AG04450 (cell line): ENCODE measurements around the gene SERP2. TPM values are rescaled to one million over a fixed set of nuclear protein-coding genes. Genes with fewer than 3 reads are reported as not detected.

Source experiments
- CTCF ChIA-PET: fragments of 300-600, 350-600 bp; formaldehyde crosslinking; extraction: SDS; loops from one replicate; lab custom pipeline; 2022; ENCODE audit warnings: antibody characterized with exemption, inconsistent platforms; lab: Charles Lee
- POLR2A ChIA-PET: fragments of 350-600 bp; formaldehyde crosslinking; extraction: SDS; loops from one replicate; lab custom pipeline; 2021; ENCODE audit warnings: antibody characterized with exemption, inconsistent platforms; lab: Yijun Ruan, JAX
- DNase-seq: peaks from one replicate; pipeline ENCODE4 v3.0.0-alpha.2; 2011; ENCODE audit warnings: low read depth, low spot score
- H3K27ac ChIP-seq: one replicate; pipeline ENCODE4 v1.5.1; 2012; ENCODE audit warnings: low read depth, low read length, control low read depth
- H3K27me3 ChIP-seq: one replicate; pipeline ENCODE4 v1.6.0; 2012; ENCODE audit warnings: low read length; ENCODE audit not compliant: control insufficient read depth, insufficient read depth
- H3K4me3 ChIP-seq: 2 replicates; pipeline ENCODE4 v1.5.1; 2011; ENCODE audit warnings: mild to moderate bottlenecking, low read depth, low read length, control low read depth
- H3K9me3 ChIP-seq: 2 replicates; pipeline ENCODE4 v1.5.1; 2012; ENCODE audit warnings: low read length; ENCODE audit not compliant: control insufficient read depth, insufficient read depth
- polyA plus RNA-seq: library from polyadenylated mRNA; depleted of rRNA; stranded (reverse); fragments of >200 nt; gene quantifications from 2 replicates; pipeline ENCODE4 v1.2.3, GENCODE V29; 2011
- TF ChIP-seq, protein P1 (sequence below): IDR thresholded peaks from 2 replicates; pipeline ENCODE4 v1.5.1; 2011; ENCODE audit warnings: low read depth, low read length, control low read depth, inconsistent platforms

Gene SERP2
- polyA plus RNA-seq, 1 experiment: 5.0 TPM

DNA sequence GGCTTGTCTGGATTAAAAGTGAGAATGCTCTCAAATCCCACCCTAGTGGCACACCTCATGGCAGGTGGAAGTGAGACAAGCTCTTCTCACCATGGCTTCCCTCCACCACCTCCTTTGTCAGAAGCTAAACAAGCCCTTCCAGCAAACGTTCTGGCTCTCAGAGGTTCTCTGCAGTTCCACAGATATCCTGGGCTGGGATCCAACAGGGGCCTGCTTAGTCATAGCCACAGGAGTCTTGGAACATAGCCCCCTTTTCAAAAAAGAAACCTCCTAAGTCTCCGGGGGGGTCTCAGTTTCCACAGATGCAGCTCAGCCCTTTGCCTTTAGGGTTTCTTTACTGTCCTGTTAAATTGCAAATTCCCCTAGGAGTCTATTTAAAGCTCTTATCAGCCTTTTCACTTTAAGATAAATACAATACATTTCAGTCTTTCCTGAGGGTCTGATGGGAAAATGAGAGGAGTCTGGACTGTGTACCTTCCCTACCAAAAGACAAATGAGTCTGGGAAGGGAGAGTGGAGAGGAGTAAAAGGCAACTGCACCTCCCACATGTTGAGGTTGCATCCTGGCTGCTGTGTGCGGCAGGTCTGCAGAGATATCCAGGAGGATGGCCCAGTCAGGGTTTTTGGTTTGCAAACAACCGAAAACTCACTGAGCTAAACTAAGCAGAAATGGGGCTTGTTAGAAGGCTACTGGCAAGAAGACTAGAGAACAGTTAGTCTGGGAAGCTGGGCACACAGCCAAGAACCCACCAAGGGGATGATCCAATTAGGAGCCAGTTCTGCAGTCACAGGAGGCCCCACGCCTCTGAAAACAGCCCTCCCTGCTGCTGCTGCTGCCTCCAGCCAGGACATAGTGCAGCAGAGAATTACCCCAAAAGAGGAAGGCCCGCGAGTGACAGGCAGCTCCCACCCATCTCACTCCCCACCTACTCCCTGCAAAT lies 41.4 kb upstream of the SERP2 start:
- Histone ChIP-seq H3K27ac (peak overlapping the region; percentile 22), H3K27me3 (no peaks in the 10 kb centered on the region), H3K4me3 (no peak overlapping the region), H3K9me3 (no peaks in the 10 kb centered on the region; the same call in 1 of the 2 replicates)
- ChIA-PET POLR2A (interaction anchor here (0.9 to 1.1 kb wide), 2 partner anchors 25 to 103 kb away, joined by 3 to 5 read pairs; no protein-coding TSS in a partner anchor), CTCF (interaction anchor here (0.6 to 1.3 kb wide), 3 partner anchors 25 to 424 kb away, joined by 3 to 8 read pairs (median 3); no protein-coding TSS in a partner anchor)
- DNase-seq: peak; percentile 75
- TF ChIP-seq, protein P1, sequence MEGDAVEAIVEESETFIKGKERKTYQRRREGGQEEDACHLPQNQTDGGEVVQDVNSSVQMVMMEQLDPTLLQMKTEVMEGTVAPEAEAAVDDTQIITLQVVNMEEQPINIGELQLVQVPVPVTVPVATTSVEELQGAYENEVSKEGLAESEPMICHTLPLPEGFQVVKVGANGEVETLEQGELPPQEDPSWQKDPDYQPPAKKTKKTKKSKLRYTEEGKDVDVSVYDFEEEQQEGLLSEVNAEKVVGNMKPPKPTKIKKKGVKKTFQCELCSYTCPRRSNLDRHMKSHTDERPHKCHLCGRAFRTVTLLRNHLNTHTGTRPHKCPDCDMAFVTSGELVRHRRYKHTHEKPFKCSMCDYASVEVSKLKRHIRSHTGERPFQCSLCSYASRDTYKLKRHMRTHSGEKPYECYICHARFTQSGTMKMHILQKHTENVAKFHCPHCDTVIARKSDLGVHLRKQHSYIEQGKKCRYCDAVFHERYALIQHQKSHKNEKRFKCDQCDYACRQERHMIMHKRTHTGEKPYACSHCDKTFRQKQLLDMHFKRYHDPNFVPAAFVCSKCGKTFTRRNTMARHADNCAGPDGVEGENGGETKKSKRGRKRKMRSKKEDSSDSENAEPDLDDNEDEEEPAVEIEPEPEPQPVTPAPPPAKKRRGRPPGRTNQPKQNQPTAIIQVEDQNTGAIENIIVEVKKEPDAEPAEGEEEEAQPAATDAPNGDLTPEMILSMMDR: no peak

DNA sequence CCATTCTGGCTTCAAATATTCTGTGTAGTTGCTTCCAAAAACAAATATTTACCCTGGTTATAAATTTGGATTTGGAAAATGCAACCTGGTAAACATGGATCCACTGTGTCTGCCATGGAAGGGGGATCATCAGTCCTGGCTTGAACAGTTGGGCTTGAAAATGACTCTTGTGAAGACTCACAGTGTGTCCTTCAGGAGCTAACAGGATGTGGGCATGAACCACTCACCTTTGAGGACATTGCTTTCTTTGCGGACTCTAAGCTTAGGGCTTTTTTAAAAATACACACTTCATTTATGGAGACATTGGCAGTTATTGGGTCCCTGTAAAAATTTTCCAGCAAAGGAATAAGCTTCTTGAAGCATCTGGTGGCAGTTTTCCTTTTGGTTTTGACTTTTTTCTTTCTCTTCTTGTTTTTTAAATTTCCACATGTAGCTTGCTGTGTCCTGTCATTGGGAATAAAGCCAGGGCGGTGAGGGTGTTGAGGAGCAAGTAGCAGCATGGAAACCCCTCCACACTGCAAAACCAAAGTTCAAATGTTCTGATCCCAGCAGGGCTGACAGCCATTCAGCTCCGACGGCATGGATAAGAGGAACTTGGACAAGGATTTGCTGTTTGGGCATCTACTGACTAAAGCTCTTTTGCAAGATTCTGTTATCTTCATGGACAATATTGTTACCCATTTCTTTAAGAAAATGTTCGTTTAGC lies 39.5 kb upstream of the SERP2 start:
- DNase-seq: no peak
- ChIA-PET CTCF (no interaction called here), POLR2A (no interaction called here)
- TF ChIP-seq, protein P1: no peak
- Histone ChIP-seq H3K27me3 (no peaks in the 10 kb centered on the region), H3K4me3 (no peak overlapping the region), H3K27ac (no peak overlapping the region), H3K9me3 (no peaks in the 10 kb centered on the region; the same call in 1 of the 2 replicates)

DNA sequence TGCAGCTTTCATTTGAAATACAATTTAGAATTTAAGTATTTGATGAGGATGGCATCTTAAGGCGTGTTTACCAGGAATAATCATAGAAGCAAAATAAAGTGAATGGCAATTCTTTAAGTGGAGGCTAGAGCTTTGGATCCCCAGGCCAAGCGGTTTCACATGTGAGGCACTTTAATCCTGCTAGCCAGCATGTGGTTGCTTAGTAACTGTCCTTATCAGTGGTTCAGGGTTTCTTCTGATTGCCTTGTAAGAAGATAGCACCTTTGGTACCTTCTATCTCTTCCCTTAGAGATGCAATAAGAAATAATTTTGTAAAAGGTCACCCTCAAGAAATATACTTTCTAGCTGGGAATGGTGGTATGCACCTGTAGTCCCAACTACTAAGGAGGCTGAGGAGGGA lies 38.9 kb upstream of the SERP2 start:
- DNase-seq: no peak
- POLR2A ChIA-PET: no interaction called here
- Histone ChIP-seq H3K4me3 (no peak overlapping the region), H3K27me3 (no peaks in the 10 kb centered on the region), H3K27ac (no peak overlapping the region), H3K9me3 (no peaks in the 10 kb centered on the region; the same call in 1 of the 2 replicates)
- CTCF ChIA-PET: no interaction called here
- TF ChIP-seq, protein P1: no peak

DNA sequence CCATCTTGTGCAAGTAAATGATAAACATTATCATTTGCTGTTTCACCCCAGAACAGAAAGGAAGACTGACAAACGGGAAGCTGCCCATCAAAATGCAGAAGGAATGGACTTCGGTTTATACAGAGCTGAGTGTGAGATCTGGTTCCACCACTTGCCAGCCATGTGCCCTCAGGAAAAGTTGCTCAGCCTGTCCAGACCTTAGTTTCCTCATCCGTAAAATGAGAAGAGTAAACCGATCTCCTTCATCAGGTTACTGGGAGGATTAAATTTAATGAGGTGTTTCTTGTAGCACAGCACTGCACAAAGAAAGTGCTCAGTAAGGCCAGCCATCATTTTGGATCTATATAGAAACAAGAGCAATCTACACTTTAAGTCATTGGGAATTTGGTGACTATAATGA lies 36.7 kb upstream of the SERP2 start:
- no peaks in the 10 kb centered on the region for H3K27me3 ChIP-seq
- H3K4me3 ChIP-seq: no peak overlapping the region
- POLR2A ChIA-PET: no interaction called here
- DNase-seq: no peak
- no peaks in the 10 kb centered on the region for H3K9me3 ChIP-seq
- CTCF ChIA-PET: no interaction called here
- TF ChIP-seq, protein P1: no peak
- no peak overlapping the region for H3K27ac ChIP-seq

DNA sequence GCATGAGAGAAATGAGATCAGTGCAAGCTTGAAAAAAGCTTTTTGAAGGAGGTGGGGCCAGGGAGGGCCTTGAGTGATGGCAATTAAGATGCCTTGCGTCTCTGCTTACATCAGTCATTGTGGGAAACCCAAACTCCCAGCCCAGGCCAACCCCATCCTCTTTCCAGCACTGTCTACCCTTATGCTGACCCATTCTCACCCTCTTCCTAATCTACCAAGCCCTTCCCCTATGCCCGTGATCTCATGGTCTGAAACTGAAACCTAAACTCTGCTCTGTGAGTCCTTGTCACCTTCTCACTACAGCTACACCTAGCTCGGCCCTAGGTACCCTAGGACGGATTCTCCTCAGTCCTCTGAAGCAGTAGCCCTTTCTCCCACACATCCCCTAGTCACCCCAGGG lies 36.0 kb upstream of the SERP2 start:
- Histone ChIP-seq H3K27ac (no peak overlapping the region), H3K27me3 (no peaks in the 10 kb centered on the region), H3K9me3 (no peaks in the 10 kb centered on the region), H3K4me3 (no peak overlapping the region)
- POLR2A ChIA-PET: no interaction called here
- CTCF ChIA-PET: no interaction called here
- TF ChIP-seq, protein P1: no peak
- DNase-seq: no peak
